Measurements from ENCODE around the gene GADD45GIP1.

The GADD45GIP1 gene

DNA sequence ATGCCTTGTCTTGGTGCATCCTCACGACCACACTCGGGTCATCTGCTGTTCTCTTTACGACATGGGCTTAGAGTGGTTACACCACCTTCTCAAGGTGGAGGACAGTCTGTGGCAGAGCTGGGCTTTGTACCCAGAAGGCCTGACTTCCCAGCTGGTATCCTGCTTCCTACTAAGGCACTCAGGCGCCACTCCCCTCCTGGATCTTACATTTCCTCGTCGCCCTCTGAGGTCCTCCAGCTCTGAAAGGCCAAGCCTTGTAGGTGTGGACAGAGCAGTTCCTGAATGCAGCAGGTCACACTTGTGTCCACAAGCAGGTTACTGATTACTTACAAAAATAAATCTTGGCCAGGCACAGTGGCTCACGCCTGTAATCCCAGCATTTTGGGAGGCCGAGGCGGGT lies 49.9 kb downstream of the GADD45GIP1 start:
- DNase-seq (ENCODE audit: low spot score) = no peak

All from hematopoietic multipotent progenitor cell treated with erythropoietin and hydrocortisone succinate and interleukin-3 and kit ligand, for 17 days (in vitro differentiated cells).